NCI-H1105 treated with DMSO at 0.1 percent for 48 hours (cell line): ENCODE results near the gene FHIT.

Source experiments
- DNase-seq: peaks from one replicate; lab custom pipeline; 2025; lab: John Stamatoyannopoulos, UW

The FHIT gene

DNA sequence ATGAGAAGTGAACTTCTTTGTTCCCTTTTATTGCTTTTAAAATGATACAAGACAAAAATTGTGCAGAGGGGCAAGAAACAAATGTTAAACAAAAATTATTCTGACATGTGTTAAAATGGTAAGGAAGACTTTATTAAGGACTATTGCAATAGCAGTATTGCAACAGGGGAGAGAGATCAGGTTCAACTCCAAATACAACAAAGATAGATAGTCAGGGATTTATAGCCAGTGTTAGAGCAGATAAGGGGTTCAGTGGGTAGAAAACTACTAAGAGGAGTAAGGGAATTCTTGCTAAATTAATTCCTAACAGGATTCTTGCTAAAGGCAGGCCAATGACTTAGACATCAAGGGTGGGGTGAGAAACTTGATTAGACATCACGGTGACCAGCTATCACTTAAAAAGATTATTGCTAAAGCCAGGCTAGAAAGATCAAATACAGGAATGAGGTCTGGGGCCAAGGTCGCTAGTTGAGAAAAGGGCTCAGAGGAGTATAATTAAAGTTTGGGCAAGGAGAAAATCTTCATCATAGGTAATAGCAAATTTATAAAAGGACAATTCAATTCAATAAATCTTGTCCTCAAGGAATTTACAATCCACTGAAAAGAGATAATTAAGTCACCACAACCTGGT lies 81.5 kb downstream of the FHIT start:
- no peak for DNase-seq

GRCh38 chr3:61168286-61168685 lies 83.0 kb downstream of the FHIT start:
- DNase-seq: no peak

DNA sequence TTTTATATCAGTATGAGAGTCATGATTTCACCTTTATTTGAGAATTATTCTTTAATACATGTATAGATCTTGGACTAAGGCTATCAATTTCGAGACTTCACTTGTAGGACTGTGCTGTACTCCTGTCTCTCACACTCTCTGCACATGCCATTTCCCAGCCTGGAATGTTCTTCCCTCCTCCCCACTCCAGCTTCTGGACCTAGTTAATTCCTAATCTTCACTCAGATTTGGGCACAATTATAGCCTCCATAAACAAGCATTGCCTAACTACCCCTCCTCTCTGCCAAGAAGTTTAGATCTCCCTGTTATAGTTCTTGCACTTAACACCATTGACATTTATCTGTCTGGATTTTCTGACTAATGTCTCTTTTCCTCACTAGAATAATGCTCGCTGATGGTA lies 88.3 kb downstream of the FHIT start:
- DNase-seq: no peak

DNA sequence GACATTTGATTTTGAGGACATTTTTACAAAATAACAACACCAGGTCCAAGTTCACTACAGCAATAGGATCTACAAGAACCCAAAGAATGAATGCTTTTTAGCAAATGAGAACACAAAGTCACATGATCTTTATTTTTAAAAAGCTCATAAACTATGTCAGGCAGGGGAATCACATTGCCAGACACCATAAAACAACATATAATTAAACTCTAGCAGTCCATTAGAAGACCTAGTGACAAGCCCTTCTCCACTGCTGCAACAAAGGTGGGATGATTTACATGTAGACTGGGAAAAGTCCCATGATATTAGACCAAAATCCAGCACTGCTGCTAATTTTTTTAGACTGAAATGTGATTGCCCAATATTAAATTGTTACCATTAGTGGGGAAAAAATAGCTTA lies 92.6 kb downstream of the FHIT start:
- no peak for DNase-seq

- DNase-seq: no peak
Measured at GRCh38 chr3:61158216-61158615, 93.0 kb downstream of the FHIT start.

- no peak for DNase-seq
Measured at GRCh38 chr3:61157414-61157813, 93.8 kb downstream of the FHIT start.

DNA sequence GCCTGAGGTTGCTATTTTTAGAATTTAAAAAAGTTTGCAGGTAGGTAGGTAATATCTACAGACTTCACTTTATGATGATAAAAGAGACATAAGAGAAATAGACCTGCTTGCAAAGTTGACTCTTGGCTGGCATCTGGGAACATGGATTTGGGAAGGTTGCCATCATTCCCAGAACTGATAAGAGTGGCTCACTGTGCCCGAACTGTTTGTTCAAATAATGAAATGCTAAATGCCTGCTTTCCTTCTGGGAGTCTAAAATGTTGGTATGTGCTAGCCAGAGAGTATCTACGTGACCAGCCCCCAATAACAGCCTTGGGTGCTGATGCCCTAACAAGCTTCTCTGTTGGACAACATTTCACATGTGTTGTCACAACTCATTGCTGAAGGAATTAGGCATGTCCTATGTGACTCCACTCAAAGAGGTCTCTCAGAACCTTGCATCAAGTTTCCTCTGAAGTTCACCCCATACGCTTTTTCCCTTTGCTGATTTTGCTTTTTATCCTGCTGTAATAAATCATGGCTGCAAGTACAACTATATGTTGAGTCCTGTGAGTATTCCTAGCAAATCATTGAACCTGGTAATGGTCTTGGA lies 95.5 kb downstream of the FHIT start:
- DNase-seq: no peak

DNA sequence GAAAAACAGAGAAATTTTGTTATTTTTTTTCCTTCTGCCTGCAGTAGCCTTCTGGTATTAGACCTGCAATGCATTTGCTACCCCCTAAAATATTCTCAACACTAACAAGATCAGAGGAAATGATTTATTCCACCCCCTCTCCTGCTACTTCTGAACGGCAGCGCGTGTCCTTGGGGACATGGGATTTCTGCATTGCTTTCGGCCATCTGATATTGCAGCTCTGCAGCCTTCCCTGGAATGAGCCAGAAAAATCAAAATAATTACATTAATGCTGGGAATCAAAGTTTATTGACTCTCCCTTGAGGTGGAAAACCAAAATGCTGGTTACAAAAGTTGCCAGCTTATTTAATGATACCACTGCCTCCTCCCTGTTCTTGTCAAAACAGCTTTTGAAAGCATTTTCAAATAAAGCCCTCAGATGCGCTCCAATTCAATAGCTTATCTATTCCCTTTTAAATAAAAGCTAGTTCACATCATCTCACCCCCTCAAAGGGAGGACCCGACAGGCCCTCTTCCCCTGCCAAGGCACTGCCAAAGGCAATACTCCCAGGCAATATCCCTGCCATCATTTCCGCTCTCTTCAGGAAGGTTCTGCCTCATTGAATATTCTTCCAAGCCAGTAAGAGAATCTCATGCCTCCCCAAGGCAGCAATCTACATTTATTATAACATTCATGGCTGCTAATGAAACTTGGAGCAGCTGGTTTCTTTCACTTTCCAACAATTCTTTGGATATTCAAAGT lies 96.6 kb downstream of the FHIT start:
- no peak for DNase-seq

DNA sequence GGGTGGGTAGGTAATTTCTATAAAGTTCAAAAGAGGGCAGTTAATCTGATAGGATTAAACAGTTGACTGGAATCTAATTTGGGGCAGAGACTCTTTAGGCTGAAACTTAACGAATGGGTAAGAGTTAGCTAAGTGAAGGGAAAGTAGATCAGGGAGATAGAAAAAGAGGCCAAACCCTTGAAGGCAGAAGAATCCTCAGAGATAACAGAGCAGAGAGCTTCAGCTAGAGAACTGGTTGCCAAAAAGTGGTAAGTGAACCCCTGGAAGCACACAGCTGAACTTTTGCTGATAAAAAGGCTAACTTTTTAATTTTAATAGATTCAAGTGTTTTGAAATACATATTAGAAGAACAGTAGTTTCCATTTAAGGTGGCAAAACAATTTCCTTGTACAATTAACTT lies 99.2 kb downstream of the FHIT start:
- no peak for DNase-seq

DNA sequence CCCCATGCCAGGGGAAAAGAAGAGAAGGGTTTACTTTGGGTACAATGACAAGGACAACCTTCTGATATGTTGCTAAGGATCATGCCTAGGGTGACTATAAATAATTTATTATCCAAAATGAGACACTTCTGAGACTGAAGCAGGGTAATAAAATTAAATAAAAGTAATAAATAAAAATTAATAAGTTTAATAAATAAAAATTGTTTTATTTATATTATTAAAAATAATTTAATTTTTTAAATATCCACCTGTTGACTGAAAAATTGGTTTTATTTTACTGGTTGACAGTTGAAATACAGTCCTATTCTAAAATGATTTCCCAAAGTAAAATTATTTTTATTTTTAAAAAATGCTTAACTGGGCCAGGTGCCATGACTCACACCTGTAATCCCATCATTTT lies 102.0 kb downstream of the FHIT start:
- no peak for DNase-seq

DNA sequence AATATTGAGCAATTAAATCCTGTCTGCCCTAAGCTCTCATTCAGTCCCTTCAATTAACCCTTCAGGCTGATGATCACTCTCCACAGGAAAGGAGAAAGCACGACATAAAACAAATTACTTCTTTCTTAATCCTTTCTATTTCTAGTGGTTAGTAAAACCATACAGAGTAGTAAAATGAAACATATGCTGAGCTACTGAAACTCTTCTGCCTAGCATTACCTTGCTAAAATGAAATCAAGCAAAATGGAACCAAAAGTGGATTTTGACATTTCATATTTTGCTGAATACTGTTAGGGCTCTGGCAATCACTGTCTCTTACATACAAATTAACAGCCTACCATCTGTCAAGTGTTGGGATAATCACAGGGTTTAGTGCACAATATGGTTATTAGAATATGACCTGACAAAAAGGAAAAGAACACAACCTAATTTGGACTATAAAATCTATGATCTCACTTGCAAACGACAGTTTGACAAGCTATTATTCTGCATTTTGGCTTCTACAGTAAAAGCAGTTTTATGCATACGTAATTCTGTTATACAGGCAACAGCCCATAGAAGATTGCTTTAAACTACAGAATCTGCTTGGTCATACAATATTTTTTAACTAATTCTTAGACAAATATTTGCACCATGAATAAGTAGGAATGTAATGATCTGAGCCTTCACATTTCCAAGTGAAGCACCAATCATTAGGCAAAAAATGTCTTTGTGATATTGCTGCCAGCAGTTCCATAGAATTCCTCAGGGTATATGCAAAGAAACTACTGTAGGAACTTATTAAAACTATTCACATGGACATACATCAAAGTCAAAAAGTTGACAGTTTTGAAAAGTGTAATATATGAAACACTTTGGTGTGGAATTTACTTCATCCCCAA lies 105.0 kb downstream of the FHIT start:
- DNase-seq: peak; percentile 67

- no peak for DNase-seq
Measured at GRCh38 chr3:61141697-61142096, 109.6 kb downstream of the FHIT start.

DNA sequence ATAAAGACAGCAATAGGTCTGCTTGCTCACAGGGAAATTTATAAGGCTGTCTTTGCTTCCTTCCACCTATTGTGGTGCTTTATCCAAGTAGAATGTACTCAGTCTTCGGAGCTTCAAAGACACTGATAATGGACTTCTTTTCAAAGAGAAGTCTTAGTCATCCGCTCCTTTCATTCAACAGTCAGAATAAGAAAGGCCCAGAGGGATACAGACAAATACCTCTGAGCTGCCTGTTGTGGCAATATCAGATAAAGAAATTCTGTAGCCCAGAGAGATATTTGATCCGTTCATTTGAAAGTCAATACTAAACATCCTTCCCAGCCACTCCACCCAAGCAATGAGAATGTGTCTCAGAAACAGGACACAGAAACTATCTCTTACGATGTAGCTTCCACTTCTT lies 110.0 kb downstream of the FHIT start:
- DNase-seq: no peak

- no peak for DNase-seq
Measured at GRCh38 chr3:61139686-61140085, 111.6 kb downstream of the FHIT start.

GRCh38 chr3:61138401-61138800 lies 112.9 kb downstream of the FHIT start:
- no peak for DNase-seq

GRCh38 chr3:61136191-61136590 lies 115.1 kb downstream of the FHIT start:
- DNase-seq: no peak

- no peak for DNase-seq
Measured at GRCh38 chr3:61134532-61134931, 116.7 kb downstream of the FHIT start.

- no peak for DNase-seq
Measured at GRCh38 chr3:61132062-61132461, 119.2 kb downstream of the FHIT start.

- DNase-seq: no peak
Measured at GRCh38 chr3:61118830-61119229, 132.4 kb downstream of the FHIT start.

GRCh38 chr3:61117045-61117898 lies 134.0 kb downstream of the FHIT start:
- no peak for DNase-seq

- DNase-seq: no peak
Measured at GRCh38 chr3:61114316-61114953, 136.8 kb downstream of the FHIT start.
